ENCODE measurements around the gene MED6. TPM values are rescaled to one million over a fixed set of nuclear protein-coding genes. Genes with fewer than 3 reads are reported as not detected.

MED6 gene
- total and polyA plus RNA-seq, 2 donors (not counting 1 experiment from before 2014, with no cell fraction given): 26.6 to 46.1 TPM

DNA sequence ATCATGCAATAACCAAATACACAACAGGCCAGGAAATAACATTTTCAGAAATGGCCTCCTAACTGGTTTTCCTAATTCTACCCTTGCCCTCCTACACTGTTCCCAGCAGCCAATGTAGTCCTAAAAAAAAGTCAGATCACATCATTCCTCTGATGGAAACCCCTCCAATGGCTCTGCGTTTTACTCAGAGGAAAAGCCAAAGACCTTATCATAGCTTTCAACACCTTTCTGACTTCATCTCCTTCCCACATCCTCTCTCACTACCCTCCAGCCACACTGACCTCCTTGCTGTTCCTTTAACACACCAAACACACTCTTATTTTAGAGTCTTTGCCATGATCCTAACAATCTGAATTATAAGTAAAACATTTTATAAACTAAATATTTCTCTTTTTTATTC is 1.1 kb downstream of the MED6 start:
- Histone ChIP-seq H3K27me3 (ENCODE audit: control insufficient read depth, insufficient read depth, low read length) (no peaks in the 10 kb centered on the region), H3K9ac (ENCODE audit: insufficient read depth, low read length) (no peak overlapping the region), H3K36me3 (ENCODE audit: control insufficient read depth, insufficient read depth, low read length) (no peaks in the 10 kb centered on the region), H3K27ac (ENCODE audit: insufficient read depth, low read length) (no peak overlapping the region), H3K4me3 (replicated peaks in 1 of 4; ENCODE audit: control extremely low read depth in 1 of 4, insufficient read depth in 1 of 4, low read depth in 3 of 4, low read length in 4 of 4) (peak overlapping the region; percentile 57 to 100 (median 92)), H3K4me2 (ENCODE audit: extremely low read depth, insufficient read depth, low read length) (peak overlapping the region; percentile 99), H3K79me2 (ENCODE audit: control insufficient read depth, insufficient read depth, low read length) (peaks cover 32% of the 10 kb centered on the region), H4K20me1 (ENCODE audit: control insufficient read depth, extremely low read depth, insufficient read depth, low read length) (no peaks in the 10 kb centered on the region), H2AFZ (ENCODE audit: low read length) (no peak overlapping the region), H3K4me1 (ENCODE audit: control insufficient read depth, extremely low read depth, insufficient read depth, low read length) (peaks cover 3% of the 10 kb centered on the region), H3K9me3 (ENCODE audit: control insufficient read depth, insufficient read depth, low read depth, low read length) (no peaks in the 10 kb centered on the region)
- TF ChIP-seq EZH2 (IDR thresholded peaks at IDR 0.05; ENCODE audit: low read length, missing control alignments): no peak
- TF ChIP-seq, protein P1, sequence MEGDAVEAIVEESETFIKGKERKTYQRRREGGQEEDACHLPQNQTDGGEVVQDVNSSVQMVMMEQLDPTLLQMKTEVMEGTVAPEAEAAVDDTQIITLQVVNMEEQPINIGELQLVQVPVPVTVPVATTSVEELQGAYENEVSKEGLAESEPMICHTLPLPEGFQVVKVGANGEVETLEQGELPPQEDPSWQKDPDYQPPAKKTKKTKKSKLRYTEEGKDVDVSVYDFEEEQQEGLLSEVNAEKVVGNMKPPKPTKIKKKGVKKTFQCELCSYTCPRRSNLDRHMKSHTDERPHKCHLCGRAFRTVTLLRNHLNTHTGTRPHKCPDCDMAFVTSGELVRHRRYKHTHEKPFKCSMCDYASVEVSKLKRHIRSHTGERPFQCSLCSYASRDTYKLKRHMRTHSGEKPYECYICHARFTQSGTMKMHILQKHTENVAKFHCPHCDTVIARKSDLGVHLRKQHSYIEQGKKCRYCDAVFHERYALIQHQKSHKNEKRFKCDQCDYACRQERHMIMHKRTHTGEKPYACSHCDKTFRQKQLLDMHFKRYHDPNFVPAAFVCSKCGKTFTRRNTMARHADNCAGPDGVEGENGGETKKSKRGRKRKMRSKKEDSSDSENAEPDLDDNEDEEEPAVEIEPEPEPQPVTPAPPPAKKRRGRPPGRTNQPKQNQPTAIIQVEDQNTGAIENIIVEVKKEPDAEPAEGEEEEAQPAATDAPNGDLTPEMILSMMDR (conservative IDR thresholded peaks at IDR 0.05 in 1 of 2, IDR thresholded peaks at IDR 0.05 in 1 of 2; ENCODE audit: low read depth in 1 of 2, low read length in 2 of 2): no peak
- DNase-seq (ENCODE audit: low read depth in 2 of 2): no peak

DNA sequence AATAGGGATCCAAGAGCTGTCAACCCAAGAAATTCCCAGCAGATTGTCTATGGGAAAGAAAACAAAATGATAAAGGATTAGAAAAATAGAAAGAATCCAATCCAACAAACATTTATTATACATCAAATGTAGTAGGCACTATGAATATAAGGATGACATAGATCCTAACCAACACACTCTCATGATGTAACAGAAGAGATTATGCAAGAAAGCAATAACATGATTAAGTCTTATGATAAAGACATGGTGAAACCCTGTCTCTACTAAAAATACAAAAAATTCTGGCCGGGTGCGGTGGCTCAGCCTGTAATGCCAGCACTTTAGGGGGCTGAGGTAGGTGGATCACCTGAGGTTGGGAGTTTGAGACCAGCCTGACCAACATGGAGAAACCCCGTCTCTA is 2.7 kb downstream of the MED6 start:
- Histone ChIP-seq H3K36me3 (ENCODE audit: control insufficient read depth, insufficient read depth, low read length) (no peaks in the 10 kb centered on the region), H3K9ac (ENCODE audit: insufficient read depth, low read length) (no peak overlapping the region), H3K4me3 (replicated peaks in 1 of 4; ENCODE audit: control extremely low read depth in 1 of 4, insufficient read depth in 1 of 4, low read depth in 3 of 4, low read length in 4 of 4) (no peak overlapping the region), H4K20me1 (ENCODE audit: control insufficient read depth, extremely low read depth, insufficient read depth, low read length) (no peaks in the 10 kb centered on the region), H3K4me1 (ENCODE audit: control insufficient read depth, extremely low read depth, insufficient read depth, low read length) (peaks cover 3% of the 10 kb centered on the region), H3K79me2 (ENCODE audit: control insufficient read depth, insufficient read depth, low read length) (peaks cover 32% of the 10 kb centered on the region), H3K4me2 (ENCODE audit: extremely low read depth, insufficient read depth, low read length) (no peak overlapping the region), H2AFZ (ENCODE audit: low read length) (no peak overlapping the region), H3K27ac (ENCODE audit: insufficient read depth, low read length) (no peak overlapping the region), H3K27me3 (ENCODE audit: control insufficient read depth, insufficient read depth, low read length) (no peaks in the 10 kb centered on the region), H3K9me3 (ENCODE audit: control insufficient read depth, insufficient read depth, low read depth, low read length) (no peaks in the 10 kb centered on the region)
- DNase-seq (ENCODE audit: low read depth in 2 of 2): no peak
- TF ChIP-seq, protein P1 (conservative IDR thresholded peaks at IDR 0.05 in 1 of 2, IDR thresholded peaks at IDR 0.05 in 1 of 2; ENCODE audit: low read depth in 1 of 2, low read length in 2 of 2): no peak
- TF ChIP-seq EZH2 (IDR thresholded peaks at IDR 0.05; ENCODE audit: low read length, missing control alignments): no peak

DNA sequence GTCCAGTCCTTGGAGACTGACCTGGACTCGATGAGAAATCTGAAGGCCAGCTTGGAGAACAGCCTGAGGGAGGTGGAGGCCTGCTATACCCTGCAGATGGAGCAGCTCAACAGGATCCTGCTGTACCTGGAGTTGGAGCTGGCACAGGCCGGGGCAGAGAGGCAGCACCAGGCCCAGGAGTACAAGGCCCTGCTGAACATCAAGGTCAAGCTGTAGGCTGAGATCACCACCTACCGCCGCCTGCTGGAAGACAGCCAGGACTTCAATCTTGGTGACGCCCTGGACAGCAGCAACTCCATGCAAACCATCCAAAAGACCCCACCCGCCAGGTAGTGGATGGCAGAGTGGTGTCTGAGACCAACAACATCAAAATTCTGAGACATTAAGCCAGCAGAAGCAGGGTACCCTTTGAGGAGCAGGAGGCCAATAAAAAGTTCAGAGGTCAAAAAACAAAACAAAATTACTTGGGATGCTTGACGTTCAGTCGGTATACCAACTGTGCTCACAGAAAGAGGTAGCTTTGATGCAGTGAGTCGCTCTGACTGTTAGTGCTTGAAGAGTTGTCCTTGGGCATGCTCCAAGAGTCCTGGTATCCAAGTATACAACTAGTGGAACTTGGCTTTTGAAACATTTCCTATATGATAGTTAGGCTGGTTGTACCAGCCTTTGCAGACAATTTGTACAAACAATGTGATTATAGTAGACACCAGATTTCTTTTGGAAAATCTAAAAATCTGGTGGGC is 4.8 kb downstream of the MED6 start:
- DNase-seq (ENCODE audit: low read depth in 2 of 2): peak; percentile 1 to 18
- no peak overlapping the region for H3K4me2 ChIP-seq (ENCODE audit: extremely low read depth, insufficient read depth, low read length)
- H3K4me1 ChIP-seq (ENCODE audit: control insufficient read depth, extremely low read depth, insufficient read depth, low read length): peaks cover 3% of the 10 kb centered on the region
- no peaks in the 10 kb centered on the region for H3K9me3 ChIP-seq (ENCODE audit: control insufficient read depth, insufficient read depth, low read depth, low read length)
- no peak overlapping the region for H3K4me3 ChIP-seq (replicated peaks in 1 of 4; ENCODE audit: control extremely low read depth in 1 of 4, insufficient read depth in 1 of 4, low read depth in 3 of 4, low read length in 4 of 4)
- H4K20me1 ChIP-seq (ENCODE audit: control insufficient read depth, extremely low read depth, insufficient read depth, low read length): no peaks in the 10 kb centered on the region
- no peak overlapping the region for H3K9ac ChIP-seq (ENCODE audit: insufficient read depth, low read length)
- no peak overlapping the region for H3K27ac ChIP-seq (ENCODE audit: insufficient read depth, low read length)
- H3K36me3 ChIP-seq (ENCODE audit: control insufficient read depth, insufficient read depth, low read length): no peaks in the 10 kb centered on the region
- H2AFZ ChIP-seq (ENCODE audit: low read length): no peak overlapping the region
- TF ChIP-seq EZH2 (IDR thresholded peaks at IDR 0.05; ENCODE audit: low read length, missing control alignments): no peak
- H3K79me2 ChIP-seq (ENCODE audit: control insufficient read depth, insufficient read depth, low read length): peaks cover 32% of the 10 kb centered on the region
- H3K27me3 ChIP-seq (ENCODE audit: control insufficient read depth, insufficient read depth, low read length): no peaks in the 10 kb centered on the region
